NCI-H1694 (cell line): ENCODE data around the gene CABP5.

ENCODE experiments used
- DNase-seq: peaks from one replicate; lab custom pipeline; 2025; lab: John Stamatoyannopoulos, UW

CABP5 gene

DNA sequence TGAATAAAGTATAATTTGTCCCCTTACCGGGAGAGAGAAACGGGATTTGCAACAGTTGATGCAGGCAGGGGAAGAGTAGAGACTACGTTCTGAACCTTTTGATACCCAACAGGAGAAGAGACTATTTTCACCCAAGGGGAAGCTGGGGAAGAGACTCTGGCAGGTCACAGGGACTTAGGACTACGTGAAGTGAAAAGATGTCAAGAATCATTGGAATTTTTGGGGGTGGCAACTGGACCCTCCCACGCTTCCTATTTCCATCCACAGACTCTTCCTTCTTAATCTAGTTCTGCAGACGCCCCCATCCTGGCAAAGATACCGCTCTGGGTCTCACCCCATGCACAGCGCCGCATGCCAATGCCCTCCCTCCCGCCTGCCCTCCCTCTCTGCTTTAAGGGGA lies 13.8 kb downstream of the CABP5 start:
- DNase-seq: no peak

DNA sequence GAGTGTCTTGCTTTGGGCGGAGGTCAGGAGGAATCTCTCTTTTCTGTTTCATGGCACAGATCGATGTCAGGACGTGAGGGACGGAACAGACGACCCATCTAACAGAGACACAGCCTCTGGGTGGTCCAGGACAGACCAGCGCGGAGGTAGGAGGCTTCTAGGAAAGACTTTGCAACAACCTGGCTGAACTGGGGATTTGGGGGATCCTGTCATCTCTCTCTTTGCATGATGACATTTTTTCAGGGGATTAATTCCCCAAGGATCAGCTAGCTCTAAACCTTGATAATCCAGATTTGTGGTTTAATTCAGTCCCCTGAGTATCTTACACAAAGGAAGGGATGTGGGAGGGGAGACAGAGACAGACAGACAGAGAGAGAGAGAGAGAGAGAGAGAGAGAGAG lies 14.4 kb downstream of the CABP5 start:
- no peak for DNase-seq

DNA sequence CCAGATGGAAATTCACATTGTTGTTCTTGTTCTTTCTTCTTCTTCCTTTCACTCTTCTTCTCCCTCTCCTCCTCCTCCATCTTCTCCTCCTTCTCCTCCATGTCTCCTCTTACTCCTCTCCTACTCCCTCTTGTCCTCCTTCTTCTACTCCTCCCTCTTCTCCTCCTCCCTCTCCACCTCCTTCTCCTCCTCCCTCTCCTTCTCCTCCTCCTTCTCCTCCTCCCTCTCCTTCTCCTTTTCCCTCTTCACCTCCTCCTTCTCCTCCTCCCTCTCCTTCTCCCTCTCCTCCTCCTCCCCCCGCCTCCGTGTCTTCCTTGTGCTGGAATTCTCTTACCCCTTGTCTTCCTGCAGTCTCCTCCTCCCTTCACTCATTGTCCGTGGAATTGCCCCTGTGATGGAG lies 18.4 kb downstream of the CABP5 start:
- DNase-seq: no peak

- DNase-seq: no peak
Measured at GRCh38 chr19:48023518-48023917, 20.4 kb downstream of the CABP5 start.

DNA sequence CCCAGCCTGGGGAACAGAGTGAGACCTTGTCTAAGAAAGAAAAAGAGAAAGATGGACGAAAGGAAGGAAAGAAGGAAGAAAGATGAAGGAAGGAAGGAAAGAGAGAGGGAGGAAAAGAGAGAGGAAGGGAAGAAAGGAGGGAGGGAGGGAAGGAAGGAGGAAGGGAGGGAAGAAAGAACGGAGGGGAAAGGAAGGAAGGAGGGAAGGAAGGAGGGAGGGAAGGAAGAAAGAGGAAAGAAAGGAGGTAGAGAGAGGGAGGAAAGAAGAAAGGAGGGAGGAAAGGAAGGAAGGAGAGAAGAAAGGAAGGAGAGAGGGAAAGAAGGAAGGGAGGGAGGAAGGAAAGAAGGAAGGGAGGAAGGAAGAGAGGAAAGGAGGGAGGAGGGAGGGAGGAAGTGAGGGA lies 20.9 kb downstream of the CABP5 start:
- DNase-seq: no peak

DNA sequence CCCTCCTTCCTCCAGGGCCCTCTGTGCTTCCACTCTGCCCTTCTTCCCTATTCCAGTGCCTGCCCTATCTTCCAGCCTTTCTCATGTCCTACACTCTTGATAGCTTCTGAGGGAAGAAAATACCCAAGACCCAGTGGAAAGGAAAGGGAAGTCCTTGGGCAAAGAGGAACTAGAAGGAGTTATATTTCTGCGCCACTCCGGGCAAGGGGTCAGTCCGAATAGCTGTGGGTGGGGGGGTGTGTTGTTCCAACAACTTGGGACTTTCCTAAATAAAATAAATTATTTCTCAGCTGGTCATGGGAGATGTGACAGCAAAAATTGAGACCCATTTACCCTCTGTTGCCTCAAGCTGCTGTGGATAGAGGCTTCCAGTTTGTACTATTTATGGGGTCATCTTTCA lies 23.2 kb downstream of the CABP5 start:
- no peak for DNase-seq

GRCh38 chr19:48010932-48011758 lies 32.7 kb downstream of the CABP5 start:
- DNase-seq: no peak

DNA sequence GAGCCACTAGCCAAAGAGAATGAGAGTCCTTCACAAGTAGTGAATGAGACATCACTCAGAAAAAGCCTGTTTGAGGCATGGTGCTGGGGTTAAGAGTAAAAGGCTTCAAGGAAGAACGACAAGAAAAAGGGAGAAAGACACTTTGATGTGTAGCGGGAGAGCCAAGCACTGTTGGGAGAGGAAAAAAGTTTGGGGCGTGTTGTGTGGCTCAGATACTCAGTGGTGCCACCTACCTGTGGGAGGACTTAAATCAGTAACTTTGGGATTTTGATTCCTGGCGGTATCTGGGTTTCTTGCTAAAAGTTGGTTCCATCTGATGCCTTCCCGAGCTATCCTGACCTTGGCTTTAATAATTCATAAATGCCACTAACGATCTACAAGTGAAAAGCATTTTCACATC lies 37.1 kb downstream of the CABP5 start:
- DNase-seq: no peak

GRCh38 chr19:48004236-48004635 lies 39.6 kb downstream of the CABP5 start:
- no peak for DNase-seq

DNA sequence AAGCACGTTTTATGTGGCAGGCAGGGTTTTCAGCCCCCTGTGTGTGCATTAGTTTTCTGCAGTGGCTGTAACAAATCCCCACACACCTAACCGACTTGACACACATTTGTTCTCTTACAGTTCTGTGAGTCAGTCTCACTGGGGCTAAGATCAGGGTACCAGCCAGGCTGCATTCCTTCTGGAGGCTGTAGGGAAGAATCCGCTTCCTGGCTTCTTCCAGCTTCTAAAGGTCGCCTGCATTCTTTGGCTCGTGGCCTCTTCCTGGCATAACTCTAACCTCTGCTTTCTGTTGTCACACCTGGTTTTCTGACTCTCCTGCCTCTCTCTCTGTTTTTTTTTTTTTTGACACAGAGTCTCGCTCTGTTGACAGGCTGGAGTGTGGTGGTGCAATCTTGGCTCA lies 43.0 kb downstream of the CABP5 start:
- no peak for DNase-seq

DNA sequence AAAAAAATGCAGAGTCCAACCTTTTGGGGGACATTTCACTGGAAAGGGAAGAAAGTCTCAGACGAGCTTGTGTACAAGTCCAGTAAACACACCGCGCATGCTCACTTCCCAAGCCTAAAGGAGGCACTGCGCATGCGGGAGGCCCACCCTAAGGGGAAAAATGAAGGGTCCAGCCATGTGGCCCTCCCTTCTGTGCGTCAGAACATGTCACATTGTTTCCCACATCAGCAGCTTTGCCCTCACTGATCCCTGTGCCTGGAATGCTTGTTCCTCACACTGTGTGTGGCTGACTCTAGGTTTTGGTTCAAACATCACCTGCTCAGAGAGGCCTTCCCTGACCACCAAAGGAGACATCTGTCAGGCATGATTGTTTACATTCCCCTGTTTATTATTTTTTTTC lies 45.1 kb downstream of the CABP5 start:
- no peak for DNase-seq

- no peak for DNase-seq
Measured at GRCh38 chr19:47996230-47996727, 47.6 kb downstream of the CABP5 start.

DNA sequence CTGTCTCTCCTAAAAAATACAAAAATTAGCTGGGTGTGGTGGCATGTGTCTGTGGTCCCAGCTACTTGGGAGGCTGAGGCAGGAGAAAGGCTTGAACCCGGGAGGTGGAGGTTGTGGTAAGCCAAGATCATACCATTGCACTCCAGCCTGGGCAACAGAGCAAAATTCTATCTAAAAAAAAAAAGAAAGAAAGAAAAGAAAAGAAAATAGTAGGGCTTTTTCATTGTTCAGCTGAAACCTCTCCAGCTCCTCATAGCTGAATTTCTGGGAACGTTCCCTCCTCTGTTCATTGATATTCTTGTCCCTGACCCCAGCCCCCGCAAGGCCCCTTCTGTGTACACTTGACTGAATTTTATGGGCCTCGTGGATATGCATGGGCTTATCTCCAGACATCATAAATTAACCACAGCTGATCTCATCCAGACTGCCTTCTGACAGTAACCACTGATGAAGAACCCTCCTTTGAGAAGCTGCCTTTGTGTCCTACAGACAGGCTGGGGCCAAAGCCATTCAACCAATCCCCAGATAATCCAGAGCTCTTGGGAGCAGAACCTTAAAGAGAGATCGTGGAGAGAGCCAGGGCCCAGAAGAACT lies 49.6 kb downstream of the CABP5 start, which contains the start of gene ELSPBP1:
TSS of gene ELSPBP1 (plus strand) at position 424 of the 594 bp plus-strand sequence. CDS start 14,036 bp downstream, outside the sequence.
- DNase-seq: no peak

GRCh38 chr19:47992070-47992469 lies 51.8 kb downstream of the CABP5 start, which contains the start of gene BSPH1:
TSS of gene BSPH1 (minus strand) at chr19:47992170. CDS start at chr19:47992081, 89 bp downstream.
- DNase-seq: no peak

DNA sequence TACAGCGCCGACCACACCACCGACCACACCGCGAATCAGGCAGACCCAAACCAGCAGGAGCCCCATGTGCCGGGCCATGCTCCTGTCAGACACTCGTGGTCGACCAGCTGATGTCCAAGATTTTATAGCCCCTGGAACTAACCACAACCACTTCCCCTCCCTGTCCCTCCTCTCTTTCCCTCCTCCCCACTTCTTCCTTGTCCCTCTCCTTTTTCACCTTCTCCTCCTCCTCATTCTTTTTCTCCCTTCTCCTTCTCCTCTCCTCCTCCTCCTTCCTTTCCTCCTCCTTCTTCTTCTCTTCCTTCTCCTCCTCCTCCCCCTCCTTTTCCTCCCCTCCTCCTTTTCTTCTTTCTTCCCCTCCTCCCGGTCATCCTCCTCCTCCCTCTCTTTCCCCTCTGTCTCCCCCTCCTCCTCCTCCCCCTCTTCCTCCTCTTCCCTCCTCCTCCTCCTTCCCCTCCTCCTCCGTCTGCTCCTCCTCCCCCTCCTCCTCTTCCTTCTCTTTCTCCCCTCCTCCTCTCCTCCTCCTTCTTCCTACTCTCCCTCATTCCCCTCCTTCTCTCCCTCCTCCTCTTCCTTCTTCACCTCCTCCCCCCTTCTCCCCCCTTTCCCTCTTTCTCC lies 52.6 kb downstream of the CABP5 start:
- no peak for DNase-seq
